Gastrocnemius medialis (tissue), 4 donors: Measurements from ENCODE around the gene DMBX1.

Experiments
- CTCF ChIP-seq, 5 experiments: fragments of 450-650 bp in 3 of 5; fragments of 200-600 bp in 2 of 5; sonication (generic) in 2 of 5; IDR thresholded peaks in 4 of 5; conservative IDR thresholded peaks in 1 of 5; 1 replicate in 4 of 5; 2 replicates in 1 of 5; pipeline ENCODE4 v1.5.1; 2016 to 2019; ENCODE audit warnings: antibody characterized with exemption in 5 of 5, mild to moderate bottlenecking in 3 of 5, moderate library complexity in 3 of 5
- POLR2A ChIP-seq, 2 donors: fragments of 450-650 bp; IDR thresholded peaks; one replicate each; pipeline ENCODE4 v1.6.1; 2017; ENCODE audit warnings: antibody characterized with exemption in 2 of 2, mild to moderate bottlenecking in 2 of 2, moderate library complexity in 2 of 2

DNA sequence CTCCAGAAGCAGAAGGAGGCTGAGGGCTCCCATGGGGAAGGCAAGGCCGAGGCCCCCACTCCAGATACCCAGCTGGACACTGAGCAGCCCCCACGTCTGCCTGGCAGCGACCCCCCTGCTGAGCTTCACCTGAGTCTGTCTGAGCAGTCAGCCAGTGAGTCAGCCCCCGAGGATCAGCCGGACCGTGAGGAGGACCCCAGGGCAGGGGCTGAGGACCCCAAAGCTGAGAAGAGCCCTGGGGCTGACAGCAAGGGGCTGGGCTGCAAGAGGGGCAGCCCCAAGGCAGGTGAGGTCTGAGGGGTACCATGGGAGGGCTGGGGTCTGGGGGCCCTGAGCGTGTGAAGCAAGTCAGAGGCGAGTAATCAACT, 21.3 kb downstream of the DMBX1 start:
- TF ChIP-seq CTCF (IDR thresholded peaks at IDR 0.05 in 4 of 5, conservative IDR thresholded peaks at IDR 0.05 in 1 of 5) (no peak), POLR2A (IDR thresholded peaks at IDR 0.05) (no peak)
